HG03095 (cell line): ENCODE results near the gene TP53BP2.
"Not testable (repeated sequence)": the region's sequence is repeated elsewhere in the genome, so short reads cannot be mapped to it uniquely, and the experiment has no call there.

Source experiments
- ATAC-seq: cut with Tn5 transposase; IDR thresholded peaks from one replicate; pipeline ENCODE4 v1.9.1; 2021; ENCODE audit warnings: moderate library complexity; ENCODE audit not compliant: unreplicated experiment

TP53BP2 gene

GRCh38 chr1:223845810-223846682 lies at the start of gene TP53BP2:
Gene TP53BP2, minus strand, starts transcription at chr1:223845947. Its CDS starts 267 bp downstream, at chr1:223845680.
- ATAC-seq, result peak; percentile 66

GRCh38 chr1:223890494-223890893 lies 44.7 kb upstream of the TP53BP2 start:
- not testable (repeated sequence) for ATAC-seq

- not testable (repeated sequence) for ATAC-seq
Observed at GRCh38 chr1:223889319-223889718, 43.6 kb upstream of the TP53BP2 start.

- no peak for ATAC-seq
Observed at GRCh38 chr1:223887747-223888418, 42.1 kb upstream of the TP53BP2 start.

GRCh38 chr1:223886516-223886921 lies 40.8 kb upstream of the TP53BP2 start:
- ATAC-seq, result no peak

GRCh38 chr1:223885614-223886013 lies 39.9 kb upstream of the TP53BP2 start:
- ATAC-seq, result no peak

GRCh38 chr1:223878598-223879325 lies 33.0 kb upstream of the TP53BP2 start:
- no peak for ATAC-seq

- no peak for ATAC-seq
Observed at GRCh38 chr1:223877804-223878203, 32.1 kb upstream of the TP53BP2 start.

- no peak for ATAC-seq
Observed at GRCh38 chr1:223876590-223876989, 30.8 kb upstream of the TP53BP2 start.

GRCh38 chr1:223873044-223873443 lies 27.3 kb upstream of the TP53BP2 start:
- ATAC-seq, result no peak

- ATAC-seq, result no peak
Observed at GRCh38 chr1:223872308-223872901, 26.7 kb upstream of the TP53BP2 start.

GRCh38 chr1:223870617-223871574 lies 25.1 kb upstream of the TP53BP2 start:
- no peak for ATAC-seq

- ATAC-seq, result not testable (repeated sequence)
Observed at GRCh38 chr1:223864599-223865368, 19.0 kb upstream of the TP53BP2 start.

- no peak for ATAC-seq
Observed at GRCh38 chr1:223864084-223864483, 18.3 kb upstream of the TP53BP2 start.

- no peak for ATAC-seq
Observed at GRCh38 chr1:223861904-223862303, 16.2 kb upstream of the TP53BP2 start.

GRCh38 chr1:223860051-223860622 lies 14.4 kb upstream of the TP53BP2 start:
- ATAC-seq, result no peak

- no peak for ATAC-seq
Observed at GRCh38 chr1:223859058-223859457, 13.3 kb upstream of the TP53BP2 start.

GRCh38 chr1:223856386-223856785 lies 10.6 kb upstream of the TP53BP2 start:
- no peak for ATAC-seq

GRCh38 chr1:223853748-223854147 lies 8.0 kb upstream of the TP53BP2 start:
- no peak for ATAC-seq
